Naive thymus-derived CD4-positive, alpha-beta T cell (primary cell): ENCODE measurements around the gene RAB3GAP2. TPM values are rescaled to one million over a fixed set of nuclear protein-coding genes. Genes with fewer than 3 reads are reported as not detected.
"Not testable (repeated sequence)": the region's sequence is repeated elsewhere in the genome, so short reads cannot be mapped to it uniquely, and the experiment has no call there.

Experiments used
- ATAC-seq: fragments of 150-1000 bp; cut with Tn5 transposase; 2 replicates; pipeline ENCODE4 v1.10.0; 2021; ENCODE audit warnings: mild to moderate bottlenecking, moderate library complexity
- CTCF ChIA-PET: fragments of 350-600 bp; sonication (Branson Sonifier 250); formaldehyde crosslinking; loops from one replicate; lab custom pipeline; 2021; ENCODE audit warnings: antibody characterized with exemption; lab: Charles Lee
- POLR2A ChIA-PET: fragments of 350-600 bp; sonication (Branson Sonifier 250); formaldehyde crosslinking; loops from one replicate; lab custom pipeline; 2021; ENCODE audit warnings: antibody characterized with exemption, inconsistent platforms; lab: Charles Lee
- DNase-seq, 9 donors: peaks; one replicate each; pipeline versions ENCODE4 v3.0.0 to v3.0.0-alpha.2; 2020 to 2022; ENCODE audit warnings: mixed read lengths in 1 of 9
- H3K27ac ChIP-seq: one replicate; pipeline ENCODE4 v1.7.0; 2013; ENCODE audit warnings: mild to moderate bottlenecking, low read depth, low read length, moderate library complexity
- H3K27me3 ChIP-seq, 2 donors: one replicate each; pipeline ENCODE4 v1.7.0; 2013; ENCODE audit warnings: low read length in 2 of 2, mild to moderate bottlenecking in 2 of 2, moderate library complexity in 2 of 2; ENCODE audit not compliant: control insufficient read depth in 2 of 2, insufficient read depth in 2 of 2
- H3K36me3 ChIP-seq, 3 experiments: 1 replicate in 2 of 3; 2 replicates in 1 of 3; pipeline ENCODE4 v1.7.0; 2013; ENCODE audit warnings: low read length in 3 of 3, mild to moderate bottlenecking in 3 of 3, moderate library complexity in 1 of 3; ENCODE audit not compliant: insufficient read depth in 3 of 3, control insufficient read depth in 2 of 3
- H3K4me1 ChIP-seq, 2 donors: one replicate each; pipeline ENCODE4 v1.7.0; 2013; ENCODE audit warnings: low read length in 2 of 2, mild to moderate bottlenecking in 2 of 2, moderate library complexity in 1 of 2; ENCODE audit not compliant: control insufficient read depth in 2 of 2, insufficient read depth in 2 of 2
- H3K4me3 ChIP-seq: 2 replicates; pipeline ENCODE4 v1.7.0; 2013; ENCODE audit warnings: mild to moderate bottlenecking, low read length
- H3K9me3 ChIP-seq, 3 experiments: 1 replicate in 2 of 3; 2 replicates in 1 of 3; pipeline ENCODE4 v1.7.0; 2013; ENCODE audit warnings: low read length in 3 of 3; ENCODE audit not compliant: control insufficient read depth in 2 of 3
- H3K27ac Mint-ChIP-seq, 9 donors: one replicate each; pipeline ENCODE4 v1.8.0; 2020 to 2022; ENCODE audit warnings: mixed read lengths in 9 of 9, mild to moderate bottlenecking in 8 of 9, moderate library complexity in 5 of 9, inconsistent platforms in 2 of 9
- H3K27me3 Mint-ChIP-seq, 5 donors: one replicate each; pipeline ENCODE4 v1.8.0; 2021 to 2022; ENCODE audit warnings: mixed read lengths in 5 of 5, mild to moderate bottlenecking in 1 of 5
- H3K36me3 Mint-ChIP-seq, 5 donors: one replicate each; pipeline ENCODE4 v1.8.0; 2020 to 2022; ENCODE audit warnings: mixed read lengths in 5 of 5, mild to moderate bottlenecking in 3 of 5, inconsistent platforms in 1 of 5
- H3K4me1 Mint-ChIP-seq, 7 donors: one replicate each; pipeline ENCODE4 v1.8.0; 2020 to 2022; ENCODE audit warnings: mixed read lengths in 7 of 7, mild to moderate bottlenecking in 3 of 7, inconsistent platforms in 1 of 7
- H3K4me3 Mint-ChIP-seq, 10 donors: one replicate each; pipeline ENCODE4 v1.8.0; 2020 to 2022; ENCODE audit warnings: mild to moderate bottlenecking in 10 of 10, mixed read lengths in 10 of 10, moderate library complexity in 6 of 10, inconsistent platforms in 2 of 10
- H3K9me3 Mint-ChIP-seq, 11 donors: one replicate each; pipeline ENCODE4 v1.8.0; 2020 to 2022; ENCODE audit warnings: mixed read lengths in 11 of 11, mild to moderate bottlenecking in 4 of 11, inconsistent platforms in 1 of 11, moderate library complexity in 1 of 11
- intact Hi-C, 2 donors: fragments of 100-400 bp; cut with micrococcal nuclease; formaldehyde crosslinking; loops; one replicate each; pipeline ENCODE4 v1.15.1; 2023
- polyA plus RNA-seq, 2 donors: library from polyadenylated mRNA; unstranded; fragments of 300-500 nt; fragmentation: Illumina TruSeq; gene quantifications; one replicate each; pipeline ENCODE4 v1.2.3, GENCODE V29; 2021
- total RNA-seq, 6 experiments: library from RNA in 5 of 6; stranded (reverse) in 5 of 6; gene quantifications; 1 replicate in 5 of 6; 2 replicates in 1 of 6; pipeline ENCODE4 v1.2.3 and lab custom pipeline; 2021 to 2026

The RAB3GAP2 gene
- total and polyA plus RNA-seq, 7 experiments from 2014 or later = 13.9 to 53.0 (median 46.0) TPM

- H3K4me1 Mint-ChIP-seq = peaks cover 7 to 57% (median 42%) of the 10 kb centered on the region in 7 donors
- CTCF ChIA-PET = interaction anchor here (0.5 kb wide), 1 partner anchor 111 kb away, joined by 4 read pairs; no protein-coding TSS in a partner anchor
These were observed 32.3 kb downstream of the RAB3GAP2 start for GRCh38 chr1:220239966-220240365.

DNA sequence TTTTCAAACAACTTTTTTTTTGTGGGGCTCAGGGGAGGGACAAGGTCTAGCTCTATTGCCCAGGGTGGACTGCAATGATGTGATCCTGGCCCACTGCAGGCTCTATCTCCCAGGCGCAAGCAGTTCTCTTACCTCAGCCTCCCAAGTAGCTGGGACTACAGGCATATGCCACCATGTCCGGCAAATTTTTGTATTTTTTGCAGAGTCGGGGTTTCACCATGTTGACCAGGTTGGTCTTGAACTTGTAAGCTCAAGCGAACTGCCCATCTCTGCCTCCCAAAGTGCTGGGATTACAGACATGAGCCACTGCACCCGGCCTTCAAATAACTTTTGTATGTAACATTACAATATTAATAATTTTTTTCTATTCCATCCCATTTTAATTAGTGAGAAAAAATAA is 33.0 kb downstream of the RAB3GAP2 start:
- Mint-ChIP-seq H3K4me3 (no peak overlapping the region), H3K4me1 (peaks cover 7 to 50% (median 40%) of the 10 kb centered on the region in 7 donors), H3K36me3 (peaks cover 3 to 20% (median 15%) of the 10 kb centered on the region in 5 donors), H3K27me3 (no peaks in the 10 kb centered on the region), H3K9me3 (peaks cover 0 to 5% (median 1%) of the 10 kb centered on the region in 11 donors), H3K27ac (no peak overlapping the region)
- DNase-seq = no peak
- peaks cover 0 to under 1% of the 10 kb centered on the region in 2 donors for H3K4me1 ChIP-seq
- ChIA-PET CTCF (interaction anchor here (0.5 kb wide), 1 partner anchor 110 kb away, joined by 4 read pairs; no protein-coding TSS in a partner anchor), POLR2A (interaction anchor here (0.6 kb wide), 1 partner anchor 66 kb away, joined by 3 read pairs; no protein-coding TSS in a partner anchor)
- H3K27ac ChIP-seq = no peak overlapping the region
- intact Hi-C loops = no loop called here
- ATAC-seq = no peak
- no peaks in the 10 kb centered on the region for H3K36me3 ChIP-seq
- H3K9me3 ChIP-seq = no peaks in the 10 kb centered on the region
- no peaks in the 10 kb centered on the region for H3K27me3 ChIP-seq
- H3K4me3 ChIP-seq = no peak overlapping the region

More at GRCh38 chr1:220239966-220240365, 32.3 kb downstream of the RAB3GAP2 start:
- Mint-ChIP-seq H3K9me3 (peaks cover 0 to 10% (median 3%) of the 10 kb centered on the region in 11 donors), H3K36me3 (peaks cover 9 to 25% (median 21%) of the 10 kb centered on the region in 5 donors), H3K27ac (no peak overlapping the region), H3K27me3 (no peaks in the 10 kb centered on the region), H3K4me3 (no peak overlapping the region)
- no peak overlapping the region for H3K4me3 ChIP-seq
- no peak for DNase-seq
- no peak for ATAC-seq
- POLR2A ChIA-PET = no interaction called here
- peaks cover 0 to 5% of the 10 kb centered on the region in 2 donors for H3K4me1 ChIP-seq
- intact Hi-C loops = no loop called here
- no peaks in the 10 kb centered on the region for H3K9me3 ChIP-seq
- no peaks in the 10 kb centered on the region for H3K27me3 ChIP-seq
- no peaks in the 10 kb centered on the region for H3K36me3 ChIP-seq
- no peak overlapping the region for H3K27ac ChIP-seq

DNA sequence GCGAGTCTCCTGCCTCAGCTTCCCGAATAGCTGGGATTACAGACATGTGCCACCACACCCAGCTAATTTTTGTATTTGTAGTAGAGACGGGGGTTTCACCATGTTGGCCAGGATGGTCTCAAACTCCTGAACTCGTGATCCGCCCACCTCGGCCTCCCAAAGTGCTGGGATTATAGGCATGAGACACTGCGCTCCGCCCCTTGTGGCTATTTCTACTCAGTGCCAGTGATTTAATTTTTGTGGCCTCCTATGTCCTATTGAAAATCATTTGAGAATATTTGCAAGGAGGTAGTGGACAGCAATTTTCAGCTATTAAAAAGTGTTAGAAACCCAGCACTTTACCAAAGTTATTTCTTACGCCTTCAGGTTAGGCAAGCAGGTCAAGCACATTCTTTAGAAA is 36.0 kb downstream of the RAB3GAP2 start:
- DNase-seq, H3K9me3 ChIP-seq, H3K4me1 ChIP-seq, H3K27me3 ChIP-seq, H3K27ac ChIP-seq, intact Hi-C loops, H3K27me3 Mint-ChIP-seq, H3K36me3 ChIP-seq, ATAC-seq, CTCF ChIA-PET, H3K9me3 Mint-ChIP-seq, H3K4me3 ChIP-seq, POLR2A ChIA-PET, H3K4me3 Mint-ChIP-seq, H3K27ac Mint-ChIP-seq: not testable (repeated sequence)
- peaks cover 4 to 25% (median 16%) of the 10 kb centered on the region in 5 donors for H3K36me3 Mint-ChIP-seq
- peaks cover 3 to 36% (median 25%) of the 10 kb centered on the region in 7 donors for H3K4me1 Mint-ChIP-seq

GRCh38 chr1:220235462-220235861 is 36.8 kb downstream of the RAB3GAP2 start:
- Histone ChIP-seq H3K4me3 (no peak overlapping the region), H3K36me3 (no peaks in the 10 kb centered on the region), H3K27ac (no peak overlapping the region), H3K9me3 (no peaks in the 10 kb centered on the region), H3K27me3 (no peaks in the 10 kb centered on the region), H3K4me1 (no peaks in the 10 kb centered on the region)
- Mint-ChIP-seq H3K27me3 (no peaks in the 10 kb centered on the region), H3K36me3 (peaks cover 11 to 33% (median 20%) of the 10 kb centered on the region in 5 donors), H3K4me3 (no peak overlapping the region), H3K27ac (no peak overlapping the region), H3K9me3 (no peaks in the 10 kb centered on the region), H3K4me1 (peaks cover 0 to 40% (median 25%) of the 10 kb centered on the region in 7 donors)
- DNase-seq (no peak), ATAC-seq (no peak)
- intact Hi-C loops = no loop called here
- POLR2A ChIA-PET = no interaction called here
- CTCF ChIA-PET = interaction anchor here (0.6 kb wide), 1 partner anchor 284 kb away, joined by 4 read pairs; no protein-coding TSS in a partner anchor

DNA sequence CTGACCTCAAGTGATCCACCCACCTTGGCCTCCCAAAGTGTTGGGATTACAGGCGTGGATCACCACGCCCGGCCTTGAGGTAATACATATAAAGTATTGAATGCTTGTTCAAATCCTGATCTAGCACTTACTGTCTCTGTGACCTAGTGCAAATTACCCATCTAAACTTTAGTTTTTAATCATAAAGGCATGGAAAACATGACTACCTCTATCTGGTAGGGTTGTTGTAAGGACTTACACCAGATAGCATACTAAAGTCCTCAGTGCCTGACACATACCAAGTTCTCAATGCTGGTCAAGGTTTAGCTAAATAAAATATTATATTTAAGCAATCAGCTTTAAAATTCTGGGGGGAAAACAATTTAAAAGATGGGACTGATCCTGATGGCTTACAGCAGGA is 38.3 kb downstream of the RAB3GAP2 start:
- Histone ChIP-seq H3K27ac (no peak overlapping the region), H3K4me3 (no peak overlapping the region), H3K27me3 (no peaks in the 10 kb centered on the region), H3K9me3 (no peaks in the 10 kb centered on the region), H3K4me1 (no peaks in the 10 kb centered on the region), H3K36me3 (peaks cover 0 to 1% (median 0%) of the 10 kb centered on the region in 3 experiments)
- Mint-ChIP-seq H3K4me3 (no peak overlapping the region), H3K36me3 (peaks cover 11 to 36% (median 23%) of the 10 kb centered on the region in 5 donors), H3K4me1 (peaks cover 2 to 41% (median 27%) of the 10 kb centered on the region in 7 donors), H3K27ac (no peak overlapping the region), H3K27me3 (no peaks in the 10 kb centered on the region), H3K9me3 (no peaks in the 10 kb centered on the region)
- ATAC-seq = no peak
- ChIA-PET POLR2A (interaction anchor here (0.6 kb wide), 1 partner anchor 151 kb away, joined by 4 read pairs; no protein-coding TSS in a partner anchor), CTCF (no interaction called here)
- no peak for DNase-seq
- intact Hi-C loops = no loop called here

GRCh38 chr1:220229771-220230170 is 42.5 kb downstream of the RAB3GAP2 start:
- Mint-ChIP-seq H3K27me3 (no peaks in the 10 kb centered on the region), H3K4me3 (no peak overlapping the region), H3K4me1 (peaks cover 3 to 75% (median 61%) of the 10 kb centered on the region in 7 donors), H3K9me3 (no peaks in the 10 kb centered on the region), H3K27ac (no peak overlapping the region), H3K36me3 (peaks cover 16 to 59% (median 25%) of the 10 kb centered on the region in 5 donors)
- H3K27ac ChIP-seq = no peak overlapping the region
- H3K36me3 ChIP-seq = peaks cover 0 to 8% (median 0%) of the 10 kb centered on the region in 3 experiments
- ChIA-PET POLR2A (no interaction called here), CTCF (interaction anchor here (1.1 kb wide), 1 partner anchor 11 kb away, joined by 6 read pairs; no protein-coding TSS in a partner anchor)
- DNase-seq = no peak
- intact Hi-C loops = no loop called here
- no peak overlapping the region for H3K4me3 ChIP-seq
- H3K9me3 ChIP-seq = no peaks in the 10 kb centered on the region
- ATAC-seq = no peak
- no peaks in the 10 kb centered on the region for H3K4me1 ChIP-seq
- H3K27me3 ChIP-seq = no peaks in the 10 kb centered on the region

- ChIA-PET POLR2A (no interaction called here), CTCF (no interaction called here)
- Mint-ChIP-seq H3K4me3 (no peak overlapping the region), H3K27me3 (no peaks in the 10 kb centered on the region), H3K36me3 (peaks cover 16 to 49% (median 21%) of the 10 kb centered on the region in 5 donors), H3K9me3 (no peaks in the 10 kb centered on the region), H3K4me1 (peaks cover 9 to 82% (median 72%) of the 10 kb centered on the region in 7 donors), H3K27ac (peak overlapping the region in 1 of 9 donors; percentile 3)
- no peaks in the 10 kb centered on the region for H3K27me3 ChIP-seq
- DNase-seq (no peak), ATAC-seq (no peak)
- H3K9me3 ChIP-seq = no peaks in the 10 kb centered on the region
- H3K27ac ChIP-seq = no peak overlapping the region
- peaks cover 0 to 8% (median 0%) of the 10 kb centered on the region in 3 experiments for H3K36me3 ChIP-seq
- H3K4me1 ChIP-seq = no peaks in the 10 kb centered on the region
- intact Hi-C loops = no loop called here
- H3K4me3 ChIP-seq = no peak overlapping the region
These were observed 44.9 kb downstream of the RAB3GAP2 start for GRCh38 chr1:220227393-220227792.
